GM10248 (cell line): Measurements from ENCODE around the gene CBX4.

ENCODE experiments used
- CTCF ChIA-PET: fragments of 300-600 bp; sonication (Branson Sonifier 250); formaldehyde crosslinking; extraction: SDS; loops from one replicate; lab custom pipeline; 2021; ENCODE audit warnings: antibody characterized with exemption; lab: Yijun Ruan, JAX
- POLR2A ChIA-PET: fragments of 350-650 bp; sonication (Branson Sonifier 250); formaldehyde crosslinking; extraction: SDS; loops from one replicate; lab custom pipeline; 2020; ENCODE audit warnings: antibody characterized with exemption; lab: Yijun Ruan, JAX
- DNase-seq: peaks from one replicate; pipeline ENCODE4 v3.0.0; 2012; ENCODE audit errors: extremely low spot score
- TF ChIP-seq, protein P1 (sequence below): IDR thresholded peaks from 2 replicates; pipeline ENCODE4 v1.5.1; 2012; ENCODE audit warnings: mild to moderate bottlenecking, low read depth; ENCODE audit errors: extremely low read depth, missing control alignments, control extremely low read depth

The CBX4 gene

DNA sequence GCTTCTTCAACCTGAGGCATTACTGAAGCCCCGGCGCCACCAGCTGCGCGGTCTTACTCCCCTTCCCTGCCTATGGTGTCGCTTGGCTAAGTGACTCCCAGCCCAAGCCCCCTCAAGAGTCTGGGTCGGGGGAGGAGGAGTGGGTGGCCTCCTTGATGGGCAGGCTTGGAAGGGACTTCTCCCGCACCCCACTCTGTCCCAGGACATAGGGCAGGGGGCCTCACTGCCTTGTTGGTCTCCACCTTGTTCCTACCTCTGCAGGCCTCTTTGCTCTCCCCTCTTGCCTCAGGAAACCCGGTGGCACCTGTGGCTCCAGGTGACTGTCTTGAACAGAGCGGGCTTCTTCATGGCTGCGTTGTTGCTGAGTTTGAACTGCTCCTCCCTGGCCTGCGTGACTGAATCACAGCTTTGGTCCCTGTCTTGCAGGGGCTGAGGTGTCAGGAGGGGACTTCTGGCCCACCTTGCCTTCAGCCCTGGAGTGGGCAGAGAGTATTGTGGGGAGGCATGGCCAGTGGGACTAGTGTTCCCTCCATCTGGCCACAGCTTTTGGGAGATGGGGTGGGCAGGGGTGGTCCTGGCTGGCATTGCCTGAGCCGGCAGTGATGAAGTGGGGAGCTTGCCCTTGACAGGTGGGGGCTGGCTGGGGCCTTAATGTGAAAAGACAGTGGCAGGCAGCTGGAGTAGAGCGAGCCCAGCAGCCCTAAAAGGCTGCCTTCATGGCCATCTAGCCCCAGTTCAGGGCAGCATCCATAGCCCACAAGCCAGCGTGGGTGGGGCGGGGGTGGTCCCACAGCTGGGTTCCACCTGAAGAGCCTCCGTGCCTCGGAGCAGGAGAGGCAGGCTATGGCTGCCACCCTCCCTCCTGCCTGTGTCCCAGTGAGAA, 54.0 kb downstream of the CBX4 start:
- TF ChIP-seq, protein P1, sequence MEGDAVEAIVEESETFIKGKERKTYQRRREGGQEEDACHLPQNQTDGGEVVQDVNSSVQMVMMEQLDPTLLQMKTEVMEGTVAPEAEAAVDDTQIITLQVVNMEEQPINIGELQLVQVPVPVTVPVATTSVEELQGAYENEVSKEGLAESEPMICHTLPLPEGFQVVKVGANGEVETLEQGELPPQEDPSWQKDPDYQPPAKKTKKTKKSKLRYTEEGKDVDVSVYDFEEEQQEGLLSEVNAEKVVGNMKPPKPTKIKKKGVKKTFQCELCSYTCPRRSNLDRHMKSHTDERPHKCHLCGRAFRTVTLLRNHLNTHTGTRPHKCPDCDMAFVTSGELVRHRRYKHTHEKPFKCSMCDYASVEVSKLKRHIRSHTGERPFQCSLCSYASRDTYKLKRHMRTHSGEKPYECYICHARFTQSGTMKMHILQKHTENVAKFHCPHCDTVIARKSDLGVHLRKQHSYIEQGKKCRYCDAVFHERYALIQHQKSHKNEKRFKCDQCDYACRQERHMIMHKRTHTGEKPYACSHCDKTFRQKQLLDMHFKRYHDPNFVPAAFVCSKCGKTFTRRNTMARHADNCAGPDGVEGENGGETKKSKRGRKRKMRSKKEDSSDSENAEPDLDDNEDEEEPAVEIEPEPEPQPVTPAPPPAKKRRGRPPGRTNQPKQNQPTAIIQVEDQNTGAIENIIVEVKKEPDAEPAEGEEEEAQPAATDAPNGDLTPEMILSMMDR: no peak
- POLR2A ChIA-PET: no interaction called here

DNA sequence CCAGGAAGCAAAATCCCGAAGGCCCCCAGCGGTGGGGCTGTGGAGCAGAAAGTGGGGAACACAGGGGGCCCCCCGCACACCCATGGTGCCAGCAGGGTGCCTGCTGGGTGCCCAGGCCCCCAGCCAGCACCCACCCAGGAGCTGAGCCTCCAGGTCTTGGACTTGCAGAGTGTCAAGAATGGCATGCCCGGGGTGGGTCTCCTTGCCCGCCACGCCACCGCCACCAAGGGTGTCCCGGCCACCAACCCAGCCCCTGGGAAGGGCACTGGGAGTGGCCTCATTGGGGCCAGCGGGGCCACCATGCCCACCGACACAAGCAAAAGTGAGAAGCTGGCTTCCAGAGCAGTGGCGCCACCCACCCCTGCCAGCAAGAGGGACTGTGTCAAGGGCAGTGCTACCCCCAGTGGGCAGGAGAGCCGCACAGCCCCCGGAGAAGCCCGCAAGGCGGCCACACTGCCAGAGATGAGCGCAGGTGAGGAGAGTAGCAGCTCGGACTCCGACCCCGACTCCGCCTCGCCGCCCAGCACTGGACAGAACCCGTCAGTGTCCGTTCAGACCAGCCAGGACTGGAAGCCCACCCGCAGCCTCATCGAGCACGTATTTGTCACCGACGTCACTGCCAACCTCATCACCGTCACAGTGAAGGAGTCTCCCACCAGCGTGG, 54.8 kb downstream of the CBX4 start:
- no peak for DNase-seq
- POLR2A ChIA-PET: no interaction called here

More for the DNA sequence above, 54.0 kb downstream of the CBX4 start:
- no peak for DNase-seq
- CTCF ChIA-PET: interaction anchor here (1.0 kb wide), 1 partner anchor 39 kb away, joined by 3 read pairs; no protein-coding TSS in a partner anchor

GRCh38 chr17:79783891-79784290, 55.3 kb downstream of the CBX4 start:
- no peak for DNase-seq
- TF ChIP-seq, protein P1: no peak
- ChIA-PET POLR2A (no interaction called here), CTCF (interaction anchor here (1.0 kb wide), 1 partner anchor 38 kb away, joined by 3 read pairs; no protein-coding TSS in a partner anchor)

More for the DNA sequence above, 54.8 kb downstream of the CBX4 start:
- TF ChIP-seq, protein P1: no peak
- CTCF ChIA-PET: interaction anchor here (1.0 kb wide), 1 partner anchor 38 kb away, joined by 3 read pairs; no protein-coding TSS in a partner anchor
